HG02798 (cell line): ENCODE results near the gene UFM1.
"Not testable (repeated sequence)": the region's sequence is repeated elsewhere in the genome, so short reads cannot be mapped to it uniquely, and the experiment has no call there.

Experiments used
- ATAC-seq: cut with Tn5 transposase; IDR thresholded peaks from one replicate; pipeline ENCODE4 v1.9.1; 2021; ENCODE audit warnings: mild to moderate bottlenecking; ENCODE audit not compliant: unreplicated experiment, poor library complexity

The UFM1 gene

GRCh38 chr13:38349390-38350113 lies at the start of gene UFM1:
Gene UFM1, plus strand, starts transcription at chr13:38349851. Its CDS starts 69 bp downstream, at chr13:38349920.
- peak; percentile 95 for ATAC-seq

DNA sequence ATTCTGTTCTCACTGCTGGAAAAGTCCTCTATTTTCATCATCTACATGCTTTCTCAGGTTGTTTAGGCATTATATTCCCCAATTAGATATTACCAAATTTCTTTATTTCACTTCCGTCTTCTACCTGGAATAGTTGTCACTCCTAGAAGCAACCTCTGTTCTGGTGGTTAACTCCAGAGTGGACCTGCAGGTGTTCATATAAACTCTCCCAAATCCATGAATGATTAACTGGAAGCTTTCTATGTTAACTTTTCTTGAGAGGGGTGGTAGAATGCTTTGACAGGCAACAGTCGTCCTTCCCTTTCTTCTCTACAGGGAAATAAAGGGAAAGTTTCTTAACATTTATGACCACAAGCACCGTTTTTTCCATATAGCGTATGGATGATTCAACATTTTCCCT lies 48.4 kb upstream of the UFM1 start:
- ATAC-seq: no peak

DNA sequence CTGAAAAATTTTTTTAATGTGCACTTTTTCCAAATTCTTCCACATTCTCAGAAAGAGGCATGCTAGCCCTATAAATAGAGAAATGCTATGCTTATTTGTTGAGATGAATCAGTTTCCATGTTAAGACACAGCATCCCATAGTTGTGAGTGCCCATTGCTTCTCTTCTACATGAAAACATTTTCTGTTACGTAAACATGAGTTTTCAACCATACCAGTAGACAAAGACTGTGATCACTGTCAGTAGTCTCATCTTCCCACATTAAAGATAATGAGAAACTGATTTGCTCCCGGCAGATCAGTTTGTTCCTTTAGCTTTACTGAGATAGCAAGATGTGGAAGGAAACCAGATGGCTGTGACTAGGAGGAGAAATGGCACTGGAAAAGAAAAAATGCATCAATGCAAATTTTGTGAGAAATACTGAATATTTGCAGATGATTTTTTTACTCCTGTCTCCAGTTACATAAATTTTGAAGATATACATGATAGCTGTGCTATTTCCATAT lies 45.8 kb upstream of the UFM1 start:
- no peak for ATAC-seq

GRCh38 chr13:38308736-38309135 lies 40.9 kb upstream of the UFM1 start:
- ATAC-seq: no peak

GRCh38 chr13:38309397-38309796 lies 40.3 kb upstream of the UFM1 start:
- ATAC-seq: no peak

GRCh38 chr13:38311175-38311574 lies 38.5 kb upstream of the UFM1 start:
- not testable (repeated sequence) for ATAC-seq

- ATAC-seq: no peak
Measured at GRCh38 chr13:38316129-38316528, 33.5 kb upstream of the UFM1 start.

GRCh38 chr13:38321654-38322053 lies 28.0 kb upstream of the UFM1 start:
- no peak for ATAC-seq

GRCh38 chr13:38325426-38325825 lies 24.2 kb upstream of the UFM1 start:
- no peak for ATAC-seq

GRCh38 chr13:38328699-38329098 lies 21.0 kb upstream of the UFM1 start:
- no peak for ATAC-seq

GRCh38 chr13:38334845-38335244 lies 14.8 kb upstream of the UFM1 start:
- ATAC-seq: no peak

- no peak for ATAC-seq
Measured at GRCh38 chr13:38338089-38338488, 11.6 kb upstream of the UFM1 start.

- no peak for ATAC-seq
Measured at GRCh38 chr13:38340624-38341023, 9.0 kb upstream of the UFM1 start.

GRCh38 chr13:38341149-38341692 lies 8.4 kb upstream of the UFM1 start:
- no peak for ATAC-seq

- no peak for ATAC-seq
Measured at GRCh38 chr13:38346764-38347163, 2.9 kb upstream of the UFM1 start.

- ATAC-seq: peak; percentile 16
Measured at GRCh38 chr13:38348861-38349389, 726 bp upstream of the UFM1 start.

- peak; percentile 34 for ATAC-seq
Measured at GRCh38 chr13:38350114-38350617, 515 bp downstream of the UFM1 start.

DNA sequence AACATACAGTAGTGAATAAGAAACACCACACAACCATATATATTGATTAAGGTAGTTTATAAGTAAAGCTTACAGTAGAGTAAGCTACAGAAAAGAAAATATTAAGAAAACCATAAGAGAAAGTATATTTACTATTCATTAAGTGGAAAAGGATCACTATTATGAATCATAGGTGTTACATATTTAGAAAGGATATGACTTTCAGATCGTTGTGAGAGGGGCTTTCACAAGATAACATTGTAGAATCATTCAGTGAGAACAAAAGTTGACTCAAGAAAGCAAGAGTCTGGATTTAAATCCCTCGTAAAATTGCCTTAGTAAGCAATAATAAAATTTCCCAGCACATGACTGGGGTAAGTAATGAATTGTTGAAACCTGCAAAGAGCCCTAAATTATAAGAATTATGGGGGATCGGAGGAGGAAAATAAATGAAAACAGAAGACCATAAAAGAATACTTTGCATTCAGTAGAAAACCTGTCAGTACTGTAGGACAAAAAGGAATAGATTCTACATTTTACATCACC lies 6.0 kb downstream of the UFM1 start:
- ATAC-seq: no peak

DNA sequence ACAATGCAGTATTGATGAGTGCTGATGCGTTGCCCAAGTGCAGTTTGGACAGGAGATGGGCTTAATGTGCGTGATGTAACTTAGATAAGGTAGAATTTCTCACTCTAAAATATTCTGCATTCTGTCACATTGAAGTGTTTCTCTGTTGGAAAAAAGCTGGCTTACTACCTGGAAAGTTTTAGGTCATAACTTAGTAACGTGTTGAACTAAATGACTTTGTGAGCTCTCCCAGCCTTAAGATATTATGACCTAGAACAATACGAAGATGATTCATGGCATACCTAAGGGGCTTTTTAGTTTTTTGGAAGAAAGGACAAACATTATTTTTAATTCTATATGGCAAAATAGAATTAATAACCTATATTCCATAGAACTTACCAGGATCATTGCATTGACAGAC lies 9.0 kb downstream of the UFM1 start:
- ATAC-seq: no peak

DNA sequence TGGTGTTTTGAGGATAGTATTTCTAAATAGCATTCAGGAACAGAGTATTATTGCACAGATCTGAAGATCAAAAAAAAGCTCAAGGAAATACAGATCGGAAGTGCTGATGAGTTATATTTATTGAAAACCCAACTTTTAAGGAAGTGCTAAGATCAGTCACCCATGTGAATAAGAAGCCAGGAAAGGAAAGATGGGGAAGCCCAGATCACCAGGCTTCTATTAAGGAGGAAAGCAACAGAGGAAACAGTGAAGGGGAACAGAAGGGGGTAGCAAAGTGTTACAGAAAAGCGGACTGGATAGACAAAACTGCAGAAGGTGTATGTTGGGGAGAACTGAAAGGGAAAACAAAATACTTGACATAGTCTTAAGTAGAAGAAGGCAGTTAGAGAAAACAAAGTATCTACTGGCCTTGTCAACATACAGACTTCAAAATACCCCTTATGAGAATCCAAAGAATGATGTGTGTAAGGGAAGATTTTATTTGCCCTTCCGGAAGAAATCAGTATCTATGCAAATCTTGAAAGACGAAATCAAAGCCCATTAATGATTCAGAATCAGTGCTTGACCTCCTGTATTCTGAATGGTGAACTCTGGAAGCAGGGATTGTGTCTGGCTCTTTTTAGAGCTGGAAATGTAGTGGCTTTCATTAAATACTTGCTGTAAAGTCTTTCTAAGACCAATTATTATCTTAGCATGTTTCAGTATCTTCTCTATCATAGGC lies 12.1 kb downstream of the UFM1 start:
- ATAC-seq: no peak

DNA sequence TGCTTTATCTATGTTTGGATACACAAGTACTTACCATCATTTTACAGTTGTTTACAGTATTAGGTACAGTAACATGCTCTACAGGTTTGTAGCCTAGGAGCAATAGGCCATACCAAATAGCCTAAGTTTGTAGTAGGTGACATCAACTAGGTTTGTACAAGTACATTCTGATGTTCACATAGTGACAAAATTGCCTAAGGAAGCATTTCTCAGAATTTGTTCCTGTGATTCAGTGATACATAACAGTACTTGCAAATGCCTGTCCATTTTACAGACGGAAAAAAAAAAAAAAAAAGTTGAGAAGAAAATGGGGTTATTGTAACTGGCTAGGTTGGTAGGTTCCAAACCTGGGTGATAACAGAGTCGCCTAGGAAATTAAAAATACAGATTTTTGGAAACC lies 13.6 kb downstream of the UFM1 start:
- ATAC-seq: no peak
